ENCODE data around the gene C6orf163.
"Not testable (repeated sequence)": the region's sequence is repeated elsewhere in the genome, so short reads cannot be mapped to it uniquely, and the experiment has no call there.

DNA sequence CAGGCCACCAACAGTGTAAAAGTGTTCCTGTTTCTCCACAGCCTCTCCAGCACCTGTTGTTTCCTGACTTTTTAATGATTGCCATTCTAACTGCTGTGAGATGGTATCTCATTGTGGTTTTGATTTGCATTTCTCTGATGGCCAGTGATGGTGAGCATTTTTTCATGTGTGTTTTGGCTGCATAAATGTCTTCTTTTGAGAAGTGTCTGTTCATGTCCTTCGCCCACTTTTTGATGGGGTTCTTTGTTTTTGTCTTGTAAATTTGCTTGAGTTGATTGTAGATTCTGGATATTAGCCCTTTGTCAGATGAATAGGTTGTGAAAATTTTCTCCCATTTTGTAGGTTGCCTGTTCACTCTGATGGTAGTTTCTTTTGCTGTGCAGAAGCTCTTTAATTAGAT, 20.7 kb upstream of the C6orf163 start:
- TF ChIP-seq, protein P1, sequence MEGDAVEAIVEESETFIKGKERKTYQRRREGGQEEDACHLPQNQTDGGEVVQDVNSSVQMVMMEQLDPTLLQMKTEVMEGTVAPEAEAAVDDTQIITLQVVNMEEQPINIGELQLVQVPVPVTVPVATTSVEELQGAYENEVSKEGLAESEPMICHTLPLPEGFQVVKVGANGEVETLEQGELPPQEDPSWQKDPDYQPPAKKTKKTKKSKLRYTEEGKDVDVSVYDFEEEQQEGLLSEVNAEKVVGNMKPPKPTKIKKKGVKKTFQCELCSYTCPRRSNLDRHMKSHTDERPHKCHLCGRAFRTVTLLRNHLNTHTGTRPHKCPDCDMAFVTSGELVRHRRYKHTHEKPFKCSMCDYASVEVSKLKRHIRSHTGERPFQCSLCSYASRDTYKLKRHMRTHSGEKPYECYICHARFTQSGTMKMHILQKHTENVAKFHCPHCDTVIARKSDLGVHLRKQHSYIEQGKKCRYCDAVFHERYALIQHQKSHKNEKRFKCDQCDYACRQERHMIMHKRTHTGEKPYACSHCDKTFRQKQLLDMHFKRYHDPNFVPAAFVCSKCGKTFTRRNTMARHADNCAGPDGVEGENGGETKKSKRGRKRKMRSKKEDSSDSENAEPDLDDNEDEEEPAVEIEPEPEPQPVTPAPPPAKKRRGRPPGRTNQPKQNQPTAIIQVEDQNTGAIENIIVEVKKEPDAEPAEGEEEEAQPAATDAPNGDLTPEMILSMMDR (IDR thresholded peaks at IDR 0.05): not testable (repeated sequence)
- not testable (repeated sequence) for TF ChIP-seq POLR2AphosphoS5 (IDR thresholded peaks at IDR 0.05; ENCODE audit: insufficient read depth in 1 of 2, low read depth in 1 of 2); POLR2A (IDR thresholded peaks at IDR 0.05)
